Stimulated activated CD8-positive, alpha-beta memory T cell treated with anti-CD3 and anti-CD28 coated beads, Interleukin-15, amount 100 ng/mL, for 48 hours (primary cell): ENCODE measurements around the gene UGT1A7.

Experiments used
- DNase-seq, 2 donors: peaks; one replicate each; pipeline ENCODE4 v3.0.0-alpha.2; 2020; ENCODE audit warnings: low read depth in 2 of 2

UGT1A7 gene

GRCh38 chr2:233817361-233817911 is 135.7 kb downstream of the UGT1A7 start:
- DNase-seq, result no peak

DNA sequence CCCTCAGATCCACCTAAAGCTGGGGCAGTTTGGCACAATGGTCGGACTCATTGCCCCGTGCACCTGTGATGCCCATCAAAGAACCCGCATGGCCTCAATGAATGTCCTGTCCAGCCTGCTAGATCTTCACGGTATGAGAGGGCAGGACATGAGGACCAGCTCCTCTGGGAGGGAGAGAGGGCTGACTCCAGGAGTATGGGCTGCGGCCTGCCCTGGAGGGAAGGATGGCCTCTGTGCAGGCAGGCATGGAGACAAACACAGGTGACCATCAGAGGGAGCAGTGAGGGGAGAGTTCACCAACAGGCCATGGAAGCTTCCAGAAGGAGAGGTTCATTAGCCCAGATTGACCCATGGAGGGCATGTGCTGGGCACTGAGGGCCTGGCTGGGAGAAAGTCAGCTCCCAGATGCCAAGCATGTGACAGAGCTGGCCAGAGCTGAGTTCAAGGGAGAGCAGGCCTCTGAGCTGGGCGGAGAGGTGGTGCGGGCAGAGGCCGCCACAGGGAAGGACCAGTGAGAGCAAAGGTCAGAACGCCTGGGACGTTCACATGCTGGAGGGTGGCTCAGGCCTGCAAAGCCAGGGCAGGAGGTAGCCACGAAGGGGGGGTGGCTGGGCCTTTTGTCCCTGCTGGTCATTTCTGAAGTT is 136.4 kb downstream of the UGT1A7 start:
- DNase-seq, result no peak

DNA sequence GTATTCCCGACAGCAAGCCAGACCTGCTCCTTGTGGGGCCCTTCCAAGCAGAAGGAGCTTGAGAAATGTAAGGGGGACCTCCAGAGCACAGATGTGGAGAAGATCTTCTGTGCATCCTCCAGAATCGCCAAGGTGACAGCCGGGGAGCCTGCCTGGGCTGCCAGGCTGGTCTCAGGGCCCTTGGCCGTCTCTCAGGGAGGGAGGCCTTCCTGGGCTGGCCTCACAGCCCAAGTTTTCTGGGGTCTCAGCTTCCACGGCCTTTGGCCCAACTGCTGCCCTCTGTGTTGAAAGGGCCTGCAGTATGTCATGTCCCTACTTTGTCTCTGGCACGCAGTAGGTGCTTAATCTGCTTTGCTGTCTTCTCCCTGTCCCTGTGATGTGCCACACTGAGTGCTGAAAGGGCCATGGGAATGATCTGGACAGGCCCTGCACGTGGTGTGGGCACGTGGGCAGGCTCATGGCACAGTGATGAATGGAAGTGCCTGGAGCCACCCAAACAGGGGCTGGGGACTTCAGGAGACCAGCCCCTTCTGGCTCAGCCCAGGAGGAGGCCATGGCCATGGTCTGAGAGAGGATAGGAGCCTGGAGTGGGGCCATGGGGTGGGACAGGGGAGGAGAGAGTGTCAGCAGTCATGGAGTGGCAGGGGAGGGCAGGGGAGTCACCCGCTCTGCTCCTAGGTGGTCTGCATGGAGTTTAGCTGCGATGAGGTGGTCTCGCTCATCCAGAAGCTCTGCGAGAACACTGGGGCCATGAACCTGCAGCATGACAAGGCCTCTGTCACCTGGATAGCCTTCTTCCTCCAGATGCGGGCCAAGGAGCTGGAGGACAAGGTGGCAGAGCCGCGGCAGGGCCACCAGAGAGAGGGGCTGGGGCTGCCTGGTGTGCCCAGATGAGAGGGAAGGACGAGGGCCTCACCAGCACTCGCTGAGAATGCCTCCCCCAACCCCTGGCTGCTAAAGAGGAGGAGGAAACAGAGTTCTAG is 137.2 kb downstream of the UGT1A7 start:
- DNase-seq, result no peak

GRCh38 chr2:233819884-233820773 is 138.4 kb downstream of the UGT1A7 start:
- no peak for DNase-seq

DNA sequence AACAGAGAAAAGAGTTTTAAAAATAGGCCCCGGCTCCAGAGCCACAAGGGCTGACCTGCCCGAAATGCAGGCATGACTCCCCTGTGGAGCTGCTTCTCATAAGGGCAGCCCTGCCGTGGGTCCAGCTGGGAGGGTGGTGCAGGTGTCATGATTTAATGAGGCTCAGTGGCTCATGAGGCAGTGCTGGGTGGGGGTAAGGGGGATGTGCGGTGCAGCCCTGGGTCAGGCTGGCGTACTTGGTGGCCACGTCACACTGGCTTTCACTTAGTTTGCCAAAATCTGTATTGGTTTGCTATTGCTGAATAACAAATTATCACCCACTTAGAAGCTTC is 139.0 kb downstream of the UGT1A7 start:
- no peak for DNase-seq

DNA sequence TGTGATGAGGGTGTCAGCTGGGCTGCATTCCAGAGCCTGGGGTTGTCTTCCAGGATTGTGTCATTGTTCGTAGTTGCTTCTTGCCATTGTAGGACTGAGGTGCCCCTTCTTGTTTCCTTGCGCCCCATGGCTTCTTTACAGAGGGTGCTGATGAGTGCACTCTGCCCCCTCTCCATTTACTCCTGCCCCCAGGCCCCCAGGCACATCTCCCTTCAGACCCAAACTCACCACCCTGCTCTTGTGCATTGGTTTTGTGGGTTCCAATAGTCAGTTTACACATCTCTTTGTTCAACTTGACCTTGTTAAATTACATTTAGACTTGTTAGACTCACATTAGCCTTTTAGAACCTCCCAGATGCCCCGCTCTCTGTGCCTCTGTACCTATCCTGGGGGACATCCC is 139.5 kb downstream of the UGT1A7 start:
- no peak for DNase-seq

GRCh38 chr2:233821709-233822100 is 140.0 kb downstream of the UGT1A7 start:
- no peak for DNase-seq

GRCh38 chr2:233822101-233822771 is 140.5 kb downstream of the UGT1A7 start:
- no peak for DNase-seq
